Bronchial epithelial cell (primary cell): ENCODE results near the gene ANKRD40. TPM values are rescaled to one million over a fixed set of nuclear protein-coding genes. Genes with fewer than 3 reads are reported as not detected.

ENCODE experiments used
- DNase-seq: peaks from one replicate; pipeline ENCODE4 v3.0.0-alpha.2; 2010; ENCODE audit warnings: low read depth
- FAIRE-seq: peaks from 2 replicates; lab custom pipeline; 2011; peaks lifted over from hg19 to GRCh38; lab: Jason Lieb, UNC
- H3K27me3 ChIP-seq: 2 replicates; pipeline ENCODE4 v1.5.1; 2011; ENCODE audit warnings: low read length; ENCODE audit not compliant: control insufficient read depth, insufficient read depth
- H3K36me3 ChIP-seq: 2 replicates; pipeline ENCODE4 v1.5.1; 2011; ENCODE audit warnings: low read length; ENCODE audit not compliant: control insufficient read depth, insufficient read depth
- H3K4me3 ChIP-seq: 2 replicates; pipeline ENCODE4 v1.5.1; 2011; ENCODE audit warnings: mild to moderate bottlenecking, low read depth, low read length, control low read depth
- total RNA-seq: library from RNA; depleted of rRNA; stranded (reverse); fragments of >200 nt; gene quantifications from 2 replicates; pipeline ENCODE4 v1.2.1, GENCODE V29; 2014
- TF ChIP-seq, protein P1 (sequence below): IDR thresholded peaks from 2 replicates; pipeline ENCODE4 v1.5.1; 2011; ENCODE audit warnings: mild to moderate bottlenecking, moderate library complexity, low read length, control low read depth, inconsistent platforms; ENCODE audit not compliant: insufficient read depth, severe bottlenecking

Gene ANKRD40
- total RNA-seq, 1 donor from 2014 or later, result 25.8 TPM

DNA sequence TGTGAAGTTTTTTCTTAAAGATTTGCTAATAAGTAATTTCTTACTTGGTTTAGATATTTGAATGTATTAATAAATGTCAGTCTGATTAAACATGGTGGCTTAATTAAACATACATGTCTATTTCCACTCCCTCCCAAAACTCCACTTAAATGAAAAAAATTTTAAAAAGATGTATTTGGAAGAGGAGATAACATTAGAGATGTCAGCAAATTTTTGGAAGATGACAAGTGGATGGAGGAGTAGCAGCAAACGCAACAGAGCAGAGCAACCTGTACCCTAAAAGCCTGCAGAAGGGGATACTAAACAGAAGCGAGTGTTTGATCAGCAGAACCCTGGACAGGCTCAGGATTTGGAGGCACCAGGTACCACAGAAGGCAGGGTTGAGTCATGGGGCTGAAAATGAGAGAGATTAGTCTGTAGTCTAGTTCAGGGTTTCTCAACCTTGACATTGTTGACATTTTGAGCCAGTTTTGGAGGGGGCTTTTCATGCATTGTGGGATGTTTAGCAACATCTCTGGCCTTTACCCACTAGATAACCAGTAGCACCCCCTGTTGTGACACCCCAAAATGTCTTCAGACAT, 29.5 kb upstream of the ANKRD40 start:
- TF ChIP-seq, protein P1, sequence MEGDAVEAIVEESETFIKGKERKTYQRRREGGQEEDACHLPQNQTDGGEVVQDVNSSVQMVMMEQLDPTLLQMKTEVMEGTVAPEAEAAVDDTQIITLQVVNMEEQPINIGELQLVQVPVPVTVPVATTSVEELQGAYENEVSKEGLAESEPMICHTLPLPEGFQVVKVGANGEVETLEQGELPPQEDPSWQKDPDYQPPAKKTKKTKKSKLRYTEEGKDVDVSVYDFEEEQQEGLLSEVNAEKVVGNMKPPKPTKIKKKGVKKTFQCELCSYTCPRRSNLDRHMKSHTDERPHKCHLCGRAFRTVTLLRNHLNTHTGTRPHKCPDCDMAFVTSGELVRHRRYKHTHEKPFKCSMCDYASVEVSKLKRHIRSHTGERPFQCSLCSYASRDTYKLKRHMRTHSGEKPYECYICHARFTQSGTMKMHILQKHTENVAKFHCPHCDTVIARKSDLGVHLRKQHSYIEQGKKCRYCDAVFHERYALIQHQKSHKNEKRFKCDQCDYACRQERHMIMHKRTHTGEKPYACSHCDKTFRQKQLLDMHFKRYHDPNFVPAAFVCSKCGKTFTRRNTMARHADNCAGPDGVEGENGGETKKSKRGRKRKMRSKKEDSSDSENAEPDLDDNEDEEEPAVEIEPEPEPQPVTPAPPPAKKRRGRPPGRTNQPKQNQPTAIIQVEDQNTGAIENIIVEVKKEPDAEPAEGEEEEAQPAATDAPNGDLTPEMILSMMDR, result no peak

DNA sequence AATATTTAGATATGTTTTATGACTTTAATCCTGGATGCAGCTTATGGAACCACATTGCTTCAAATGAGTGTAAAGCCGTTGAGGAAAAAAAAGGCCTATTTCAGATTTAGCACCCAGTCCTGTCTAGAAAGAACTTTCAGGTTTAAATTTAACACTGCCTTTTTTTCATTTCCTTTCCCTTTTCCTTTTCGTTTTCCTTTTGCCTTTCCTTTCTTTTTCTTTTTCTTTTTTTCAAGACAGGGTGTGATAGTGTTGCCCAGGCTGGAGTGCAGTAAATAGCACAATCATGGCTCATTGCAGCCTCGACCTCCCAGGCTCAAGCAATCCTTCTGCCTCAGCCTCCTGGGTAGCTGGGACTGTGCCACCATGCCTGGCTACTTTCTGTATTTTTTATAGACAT, 27.6 kb upstream of the ANKRD40 start:
- peaks cover 6% of the 10 kb centered on the region for H3K36me3 ChIP-seq
- H3K4me3 ChIP-seq, result no peak overlapping the region
- DNase-seq, result no peak
- no peak for FAIRE-seq
- TF ChIP-seq, protein P1, result no peak
- H3K27me3 ChIP-seq, result no peaks in the 10 kb centered on the region

More for the DNA sequence above, 29.5 kb upstream of the ANKRD40 start:
- H3K27me3 ChIP-seq, result no peaks in the 10 kb centered on the region
- FAIRE-seq (no peak), DNase-seq (no peak)
- H3K4me3 ChIP-seq, result no peak overlapping the region
- H3K36me3 ChIP-seq, result peaks cover 13% of the 10 kb centered on the region

DNA sequence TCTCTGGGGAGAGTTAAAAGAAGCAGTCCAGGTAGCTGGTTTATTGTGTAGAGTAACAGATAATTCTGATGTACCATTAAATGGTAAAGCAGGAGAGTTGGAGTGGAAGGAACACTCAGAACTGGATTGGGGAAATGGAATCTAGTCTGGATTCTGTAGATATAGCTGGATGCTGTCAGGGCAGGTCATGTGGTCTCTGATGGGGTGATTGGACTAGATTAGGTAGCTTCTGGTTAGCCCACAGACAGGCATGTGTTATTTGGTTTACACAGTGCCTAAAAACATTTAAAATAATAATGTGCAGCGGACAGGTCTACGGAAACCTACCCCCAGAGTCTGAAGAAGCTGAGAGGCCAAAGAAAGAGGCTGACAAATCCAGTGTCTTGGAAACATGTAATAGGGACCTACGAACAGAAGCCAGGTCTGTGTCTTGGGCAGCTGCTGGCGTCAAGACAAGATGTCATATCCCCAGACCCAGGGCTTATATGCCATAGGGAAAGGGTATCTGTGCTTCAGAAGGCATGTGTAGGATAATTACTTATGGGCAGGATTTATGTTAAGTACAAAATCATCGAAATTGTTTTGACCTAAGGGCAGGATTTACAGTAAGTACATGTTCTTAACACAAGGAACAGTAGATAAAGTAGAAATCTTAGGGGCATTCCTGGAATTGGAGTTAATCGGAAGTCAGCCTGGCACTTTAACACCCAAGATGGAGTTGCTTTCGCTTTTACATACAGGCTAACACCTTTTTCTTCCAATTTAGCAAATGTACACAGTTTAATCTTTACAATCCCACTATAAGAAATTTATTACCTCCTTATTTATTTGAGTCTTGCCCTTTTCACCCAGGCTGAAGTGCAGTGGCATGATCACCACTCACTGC, 24.1 kb upstream of the ANKRD40 start:
- Histone ChIP-seq H3K27me3 (no peaks in the 10 kb centered on the region), H3K4me3 (no peak overlapping the region), H3K36me3 (no peaks in the 10 kb centered on the region)
- FAIRE-seq, result no peak
- DNase-seq, result no peak
- TF ChIP-seq, protein P1, result no peak

DNA sequence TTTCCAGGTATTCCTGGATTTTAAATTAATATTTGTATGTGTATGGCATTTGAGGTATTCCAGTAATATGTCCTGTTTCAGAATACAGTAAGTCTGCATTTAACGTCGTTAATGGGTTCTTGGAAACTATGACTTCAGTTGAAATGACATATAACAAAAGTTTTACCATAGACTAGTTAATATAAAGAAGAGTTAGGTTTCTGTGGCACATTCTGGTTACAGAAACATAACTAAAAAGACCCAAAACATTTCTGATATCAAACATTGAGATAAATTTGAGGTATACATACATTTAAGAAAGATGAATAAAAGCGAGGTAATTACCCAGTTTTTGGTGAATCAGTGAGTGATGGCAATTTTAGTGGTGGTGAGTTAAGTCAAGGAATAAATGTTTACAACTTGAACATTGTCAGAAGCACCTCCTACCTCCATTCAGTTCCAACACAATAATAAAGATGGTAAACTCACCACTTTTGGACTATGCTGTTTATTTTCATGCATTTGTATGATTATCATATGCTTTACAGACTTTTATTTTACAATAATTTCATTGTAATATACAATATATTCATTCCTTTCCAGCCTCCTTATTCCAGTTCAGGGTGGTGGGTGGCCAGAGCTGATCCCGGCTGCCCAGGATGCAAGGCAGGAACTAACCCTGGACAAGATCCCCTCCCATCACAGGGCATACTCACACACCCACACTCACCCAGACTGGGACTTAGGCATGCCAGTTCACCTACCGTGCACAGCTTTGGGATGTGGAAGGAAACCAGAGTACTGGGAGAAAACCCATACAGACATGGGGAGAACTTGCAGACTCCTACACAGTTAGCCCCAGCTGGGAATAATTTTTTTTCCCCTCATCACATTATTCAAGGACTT, 21.4 kb upstream of the ANKRD40 start:
- TF ChIP-seq, protein P1, result no peak
- FAIRE-seq, result no peak

DNA sequence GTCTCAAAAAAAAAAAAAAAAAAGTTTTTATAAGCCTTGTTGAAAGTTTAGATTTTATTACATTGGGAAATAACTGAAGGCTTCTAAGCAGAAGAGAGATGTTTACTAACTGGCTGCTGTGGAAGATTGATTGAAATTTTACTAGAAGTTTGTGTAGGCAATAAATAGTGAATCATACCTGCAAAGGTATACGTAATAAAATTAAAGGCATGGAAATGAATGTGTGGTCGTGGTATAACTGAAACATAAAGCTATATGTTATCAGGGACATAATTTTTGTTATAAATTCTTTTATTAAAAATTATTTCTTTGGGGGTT, 20.4 kb upstream of the ANKRD40 start:
- Histone ChIP-seq H3K4me3 (no peak overlapping the region), H3K27me3 (no peaks in the 10 kb centered on the region), H3K36me3 (no peaks in the 10 kb centered on the region)
- no peak for DNase-seq
- TF ChIP-seq, protein P1, result no peak
- no peak for FAIRE-seq

More for the DNA sequence above, 21.4 kb upstream of the ANKRD40 start:
- no peak for DNase-seq
- H3K36me3 ChIP-seq, result no peaks in the 10 kb centered on the region
- no peak overlapping the region for H3K4me3 ChIP-seq
- no peaks in the 10 kb centered on the region for H3K27me3 ChIP-seq
